ENCODE data around the gene FAM234A. TPM values are rescaled to one million over a fixed set of nuclear protein-coding genes. Genes with fewer than 3 reads are reported as not detected.
"Not testable (repeated sequence)": the region's sequence is repeated elsewhere in the genome, so short reads cannot be mapped to it uniquely, and the experiment has no call there.

FAM234A gene
- total RNA-seq, 2 donors from 2014 or later = 20.8 to 21.2 TPM

GRCh38 chr16:245105-245504 lies 10.5 kb downstream of the FAM234A start:
- H3K27me3 Mint-ChIP-seq = no peaks in the 10 kb centered on the region
- H3K4me3 Mint-ChIP-seq = no peak overlapping the region
- H3K9me3 ChIP-seq (ENCODE audit: control insufficient read depth, low read length, poor library complexity, severe bottlenecking) = no peaks in the 10 kb centered on the region
- no peak overlapping the region for H3K27ac Mint-ChIP-seq
- no peaks in the 10 kb centered on the region for H3K36me3 Mint-ChIP-seq (ENCODE audit: low read depth)
- no peak for DNase-seq
- H3K4me1 Mint-ChIP-seq = peaks cover 2% of the 10 kb centered on the region
- ATAC-seq = no peak

DNA sequence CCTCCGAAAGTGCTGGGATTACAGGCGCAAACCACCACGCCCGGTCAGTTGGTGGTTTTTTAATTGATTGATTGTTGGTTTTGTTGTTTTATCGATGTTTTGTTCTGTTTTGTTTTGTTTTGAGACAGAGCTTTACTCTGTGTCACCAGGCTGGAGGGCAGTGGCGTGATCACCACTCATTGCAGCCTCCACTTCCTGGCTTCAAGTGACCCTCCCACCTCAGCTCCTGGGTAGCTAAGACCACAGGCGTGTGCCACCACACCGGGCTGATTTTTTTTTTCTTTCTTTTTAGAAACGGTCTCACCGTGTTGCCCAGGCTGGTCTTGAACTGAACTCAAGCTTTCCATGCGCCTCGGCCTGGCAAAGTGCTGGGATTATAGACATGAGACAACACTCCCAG lies 12.4 kb downstream of the FAM234A start:
- no peaks in the 10 kb centered on the region for H3K27me3 Mint-ChIP-seq
- no peak overlapping the region for H3K4me3 Mint-ChIP-seq
- ATAC-seq (no peak), DNase-seq (no peak)
- no peaks in the 10 kb centered on the region for H3K9me3 ChIP-seq (ENCODE audit: control insufficient read depth, low read length, poor library complexity, severe bottlenecking)
- no peaks in the 10 kb centered on the region for H3K36me3 Mint-ChIP-seq (ENCODE audit: low read depth)
- H3K27ac Mint-ChIP-seq = no peak overlapping the region
- H3K4me1 Mint-ChIP-seq = peaks cover 2% of the 10 kb centered on the region

DNA sequence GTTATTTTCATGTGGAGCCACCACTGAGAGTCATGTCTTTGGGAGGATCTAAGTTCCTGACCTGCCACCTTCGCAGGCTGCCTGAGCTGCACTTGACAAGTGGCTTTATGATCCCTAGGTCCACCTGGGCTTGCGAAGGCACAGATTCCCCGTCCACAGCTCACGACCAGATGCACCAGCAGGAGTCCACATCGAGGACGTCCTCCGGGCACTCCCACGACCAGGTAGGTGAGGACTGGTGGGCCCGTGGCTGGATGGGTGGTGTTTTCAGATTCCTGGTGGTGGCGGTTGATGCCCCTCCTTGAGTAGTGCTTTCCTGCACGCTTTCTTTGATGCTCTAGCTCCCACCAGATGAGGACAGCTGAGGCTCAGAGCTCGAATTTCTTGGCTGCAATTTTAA lies 14.8 kb downstream of the FAM234A start:
- no peaks in the 10 kb centered on the region for H3K36me3 Mint-ChIP-seq (ENCODE audit: low read depth)
- H3K4me1 Mint-ChIP-seq = peaks cover 14% of the 10 kb centered on the region
- ATAC-seq = no peak
- H3K9me3 ChIP-seq (ENCODE audit: control insufficient read depth, low read length, poor library complexity, severe bottlenecking) = no peaks in the 10 kb centered on the region
- no peak overlapping the region for H3K4me3 Mint-ChIP-seq
- no peak for DNase-seq
- H3K27ac Mint-ChIP-seq = no peak overlapping the region
- no peaks in the 10 kb centered on the region for H3K27me3 Mint-ChIP-seq

DNA sequence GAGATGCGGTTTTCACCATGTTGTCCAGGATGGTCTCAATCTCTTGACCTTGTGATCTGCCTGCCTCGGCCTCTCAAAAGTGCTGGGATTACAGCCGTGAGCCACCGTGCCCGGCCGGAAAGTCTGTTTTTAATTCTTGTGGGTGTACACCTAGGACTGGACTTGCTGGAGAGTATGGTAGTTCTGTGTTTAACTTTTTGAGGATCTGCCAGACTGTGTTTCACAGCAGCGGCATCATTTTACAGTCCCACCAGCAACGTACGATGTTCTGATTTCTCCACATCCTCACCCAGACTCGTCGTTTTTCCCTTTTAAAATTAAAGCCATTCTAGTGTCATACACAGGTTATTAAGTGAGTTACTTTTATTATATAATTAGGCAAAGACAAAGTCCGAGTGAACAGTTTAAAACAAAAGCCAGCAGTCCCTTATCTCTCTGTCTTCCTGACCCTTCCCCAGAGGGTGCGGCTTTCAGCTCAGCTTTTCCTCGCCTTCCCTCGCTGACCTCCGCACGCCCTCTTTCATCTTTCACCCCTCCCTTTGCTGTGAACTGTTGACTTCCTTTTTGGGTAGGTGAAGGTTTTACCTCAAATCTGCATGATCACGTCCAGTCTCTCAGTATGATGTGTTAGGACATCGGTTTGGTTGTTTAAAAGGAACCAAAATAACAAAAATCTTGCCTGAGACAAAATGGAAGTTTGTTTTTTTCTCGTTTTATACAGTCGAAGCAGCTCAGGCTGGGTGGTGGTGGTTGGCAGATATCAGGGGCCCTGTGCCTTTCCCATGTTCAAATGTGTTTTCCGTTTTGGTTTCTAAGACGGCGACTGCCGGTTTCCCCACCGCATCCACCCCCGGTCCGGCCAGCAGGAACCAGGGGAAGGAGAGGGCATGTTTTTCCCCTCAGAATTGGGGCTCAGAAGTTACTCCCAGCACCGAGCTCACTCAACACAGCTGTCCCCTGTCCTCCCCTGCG lies 18.0 kb downstream of the FAM234A start:
- no peaks in the 10 kb centered on the region for H3K36me3 Mint-ChIP-seq (ENCODE audit: low read depth)
- DNase-seq (no peak), ATAC-seq (peak; percentile 78)
- peaks cover 14% of the 10 kb centered on the region for H3K4me1 Mint-ChIP-seq
- peak overlapping the region; percentile 91 for H3K4me3 Mint-ChIP-seq
- H3K27ac Mint-ChIP-seq = peak overlapping the region; percentile 94
- H3K9me3 ChIP-seq (ENCODE audit: control insufficient read depth, low read length, poor library complexity, severe bottlenecking) = no peaks in the 10 kb centered on the region
- H3K27me3 Mint-ChIP-seq = no peaks in the 10 kb centered on the region

DNA sequence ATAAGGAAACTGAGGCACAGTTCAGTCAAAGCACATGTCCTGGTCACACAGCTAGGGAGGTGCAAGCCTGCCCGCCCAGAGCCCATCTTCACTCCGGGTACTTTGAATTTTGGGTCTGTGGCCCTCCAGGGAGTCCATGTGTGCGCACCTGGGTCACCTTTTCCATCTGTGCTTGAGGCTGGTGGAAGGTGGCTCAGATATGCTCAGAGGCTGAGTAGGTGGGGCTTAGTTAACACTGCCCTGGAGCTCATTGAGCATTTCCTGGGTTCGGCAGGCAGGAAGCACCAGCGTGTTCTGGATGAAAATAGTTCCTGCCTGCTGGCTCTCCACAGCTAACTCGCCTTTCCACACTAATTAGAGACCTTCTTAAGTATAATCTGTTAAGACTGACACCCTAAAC lies 19.2 kb downstream of the FAM234A start:
- Mint-ChIP-seq H3K4me1 (peaks cover 14% of the 10 kb centered on the region), H3K27ac (no peak overlapping the region), H3K4me3 (no peak overlapping the region), H3K27me3 (no peaks in the 10 kb centered on the region), H3K36me3 (ENCODE audit: low read depth) (no peaks in the 10 kb centered on the region)
- ATAC-seq (no peak), DNase-seq (no peak)
- H3K9me3 ChIP-seq (ENCODE audit: control insufficient read depth, low read length, poor library complexity, severe bottlenecking) = no peaks in the 10 kb centered on the region

GRCh38 chr16:254461-254860 lies 19.8 kb downstream of the FAM234A start:
- no peak overlapping the region for H3K27ac Mint-ChIP-seq
- no peak for ATAC-seq
- H3K36me3 Mint-ChIP-seq (ENCODE audit: low read depth) = no peaks in the 10 kb centered on the region

DNA sequence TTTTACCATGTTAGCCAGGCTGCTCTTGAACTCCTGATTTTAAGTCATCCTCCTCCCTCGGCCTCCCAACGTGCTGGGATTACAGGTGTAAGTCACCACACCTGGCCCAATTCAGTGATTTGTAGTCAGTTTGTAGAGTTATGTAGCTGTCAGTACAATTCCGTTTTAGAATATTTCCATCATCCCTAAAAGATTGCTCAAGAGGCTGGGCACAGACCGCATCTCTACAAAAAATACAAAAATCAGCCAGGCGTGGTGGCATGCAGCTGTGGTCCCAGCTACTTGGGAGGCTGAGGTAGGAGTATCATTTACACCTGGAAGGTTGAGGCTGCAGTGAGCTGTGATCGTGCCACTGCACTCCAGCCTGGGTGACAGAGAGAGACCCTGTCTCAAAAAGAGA lies 20.6 kb downstream of the FAM234A start:
- DNase-seq = no peak
- no peaks in the 10 kb centered on the region for H3K27me3 Mint-ChIP-seq
- H3K4me1 Mint-ChIP-seq = peaks cover 14% of the 10 kb centered on the region
- H3K4me3 Mint-ChIP-seq = no peak overlapping the region
- no peaks in the 10 kb centered on the region for H3K9me3 ChIP-seq (ENCODE audit: control insufficient read depth, low read length, poor library complexity, severe bottlenecking)
- ATAC-seq = no peak
- no peak overlapping the region for H3K27ac Mint-ChIP-seq
- no peaks in the 10 kb centered on the region for H3K36me3 Mint-ChIP-seq (ENCODE audit: low read depth)

More at GRCh38 chr16:254461-254860, 19.8 kb downstream of the FAM234A start:
- no peak for DNase-seq
- Mint-ChIP-seq H3K4me1 (peaks cover 14% of the 10 kb centered on the region), H3K4me3 (no peak overlapping the region), H3K27me3 (no peaks in the 10 kb centered on the region)
- no peaks in the 10 kb centered on the region for H3K9me3 ChIP-seq (ENCODE audit: control insufficient read depth, low read length, poor library complexity, severe bottlenecking)

- not testable (repeated sequence) for H3K27me3 Mint-ChIP-seq; H3K36me3 Mint-ChIP-seq (ENCODE audit: low read depth); ATAC-seq
Measured at GRCh38 chr16:258091-258490, 23.5 kb downstream of the FAM234A start.

GRCh38 chr16:259226-259625 lies 24.6 kb downstream of the FAM234A start:
- Mint-ChIP-seq H3K36me3 (ENCODE audit: low read depth) (peaks cover 5% of the 10 kb centered on the region), H3K4me3 (no peak overlapping the region), H3K4me1 (peaks cover 2% of the 10 kb centered on the region), H3K27me3 (no peaks in the 10 kb centered on the region), H3K27ac (no peak overlapping the region)
- H3K9me3 ChIP-seq (ENCODE audit: control insufficient read depth, low read length, poor library complexity, severe bottlenecking) = no peaks in the 10 kb centered on the region
- ATAC-seq (no peak), DNase-seq (no peak)

More at GRCh38 chr16:258091-258490, 23.5 kb downstream of the FAM234A start:
- not testable (repeated sequence) for DNase-seq; H3K4me3 Mint-ChIP-seq; H3K4me1 Mint-ChIP-seq; H3K27ac Mint-ChIP-seq; H3K9me3 ChIP-seq (ENCODE audit: control insufficient read depth, low read length, poor library complexity, severe bottlenecking)

DNA sequence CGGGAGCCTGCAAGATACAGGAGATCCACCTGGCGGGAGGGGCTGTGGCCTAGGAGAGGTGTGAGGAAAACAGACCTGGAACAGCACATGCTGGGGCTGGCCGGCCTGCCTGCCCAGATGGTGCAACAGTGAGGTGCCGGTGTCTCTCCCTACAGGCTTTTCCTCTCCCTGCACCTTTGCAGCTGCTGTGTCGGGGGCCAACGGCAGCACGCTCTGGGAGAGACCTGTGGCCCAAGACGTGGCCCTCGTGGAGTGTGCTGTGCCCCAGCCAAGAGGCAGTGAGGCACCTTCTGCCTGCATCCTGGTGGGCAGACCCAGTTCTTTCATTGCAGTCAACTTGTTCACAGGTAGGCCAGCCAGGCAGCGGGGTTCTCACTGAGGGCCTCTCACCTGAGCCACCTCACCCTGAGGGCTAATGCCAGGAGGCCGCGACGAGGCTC lies 25.2 kb downstream of the FAM234A start:
- H3K9me3 ChIP-seq (ENCODE audit: control insufficient read depth, low read length, poor library complexity, severe bottlenecking) = no peaks in the 10 kb centered on the region
- ATAC-seq (no peak), DNase-seq (no peak)
- Mint-ChIP-seq H3K4me1 (peaks cover 2% of the 10 kb centered on the region), H3K27me3 (no peaks in the 10 kb centered on the region), H3K27ac (no peak overlapping the region), H3K36me3 (ENCODE audit: low read depth) (peaks cover 5% of the 10 kb centered on the region), H3K4me3 (no peak overlapping the region)

DNA sequence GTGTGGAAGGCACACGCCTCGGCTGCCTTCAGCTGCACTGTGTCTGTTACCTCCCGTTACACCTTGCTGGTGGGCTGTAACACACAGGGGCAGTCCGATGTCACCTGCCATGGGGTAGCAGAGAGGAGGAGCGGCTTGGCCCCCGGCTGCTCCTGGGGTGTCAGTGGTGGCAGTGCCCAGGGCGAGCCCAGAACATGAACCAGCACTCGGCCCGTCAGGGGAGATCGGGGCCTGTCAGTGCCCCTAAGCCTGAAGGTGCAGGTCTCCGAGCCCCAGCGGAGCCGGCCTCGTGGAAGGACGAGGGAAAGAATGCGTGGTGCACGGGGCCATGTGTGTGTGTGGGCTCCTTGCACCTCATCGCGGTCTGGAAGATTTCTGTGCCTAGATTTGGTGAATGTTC lies 25.7 kb downstream of the FAM234A start:
- H3K27ac Mint-ChIP-seq = no peak overlapping the region
- ATAC-seq (no peak), DNase-seq (no peak)
- H3K27me3 Mint-ChIP-seq = no peaks in the 10 kb centered on the region
- H3K4me3 Mint-ChIP-seq = no peak overlapping the region
- peaks cover 5% of the 10 kb centered on the region for H3K36me3 Mint-ChIP-seq (ENCODE audit: low read depth)
- no peaks in the 10 kb centered on the region for H3K4me1 Mint-ChIP-seq
- no peaks in the 10 kb centered on the region for H3K9me3 ChIP-seq (ENCODE audit: control insufficient read depth, low read length, poor library complexity, severe bottlenecking)

GRCh38 chr16:261031-261691 lies 26.5 kb downstream of the FAM234A start:
- H3K9me3 ChIP-seq (ENCODE audit: control insufficient read depth, low read length, poor library complexity, severe bottlenecking) = no peaks in the 10 kb centered on the region
- no peak for DNase-seq
- Mint-ChIP-seq H3K4me3 (no peak overlapping the region), H3K27ac (no peak overlapping the region), H3K36me3 (ENCODE audit: low read depth) (peaks cover 5% of the 10 kb centered on the region), H3K27me3 (no peaks in the 10 kb centered on the region), H3K4me1 (peaks cover 2% of the 10 kb centered on the region)
- ATAC-seq = no peak

DNA sequence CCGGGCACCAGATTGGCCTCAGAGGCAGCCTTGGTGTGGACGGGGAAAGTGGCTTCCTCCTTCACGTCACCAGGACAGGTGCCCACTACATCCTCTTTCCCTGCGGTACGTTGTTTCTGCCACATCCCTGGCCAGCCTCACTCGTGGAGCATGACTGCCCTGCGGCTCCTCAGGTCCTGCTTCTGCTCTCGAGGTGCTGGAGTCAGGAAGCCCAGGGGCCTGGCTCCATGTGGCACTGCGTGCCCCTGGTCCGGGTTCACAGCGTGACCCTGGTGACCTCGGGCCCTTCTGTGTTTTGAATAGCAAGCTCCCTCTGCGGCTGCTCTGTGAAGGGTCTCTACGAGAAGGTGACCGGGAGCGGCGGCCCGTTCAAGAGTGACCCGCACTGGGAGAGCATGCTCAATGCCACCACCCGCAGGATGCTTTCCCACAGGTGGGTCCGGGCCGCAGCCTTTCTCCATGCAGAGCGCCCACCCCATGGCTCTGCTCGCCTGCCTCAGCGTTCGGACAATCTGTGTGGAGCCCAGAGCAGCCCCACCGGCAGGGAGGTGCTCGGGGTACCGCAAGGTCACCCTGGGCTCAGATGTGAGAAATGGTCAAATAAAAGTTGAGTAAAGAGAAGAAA lies 27.6 kb downstream of the FAM234A start:
- Mint-ChIP-seq H3K27me3 (no peaks in the 10 kb centered on the region), H3K4me3 (no peak overlapping the region), H3K4me1 (peaks cover 2% of the 10 kb centered on the region), H3K27ac (no peak overlapping the region), H3K36me3 (ENCODE audit: low read depth) (peaks cover 5% of the 10 kb centered on the region)
- DNase-seq (no peak), ATAC-seq (no peak)
- H3K9me3 ChIP-seq (ENCODE audit: control insufficient read depth, low read length, poor library complexity, severe bottlenecking) = no peaks in the 10 kb centered on the region

Data from T-helper 17 cell (primary cell).